HG03097 (cell line): ENCODE data around the gene MAP3K20.
A peak's percentile ranks its signal among the peaks of the same experiment; 100 is the strongest.
"Not testable (repeated sequence)": the region's sequence is repeated elsewhere in the genome, so short reads cannot be mapped to it uniquely, and the experiment has no call there.

Experiments
- ATAC-seq: cut with Tn5 transposase; IDR thresholded peaks from one replicate; pipeline ENCODE4 v1.9.1; 2021; ENCODE audit not compliant: unreplicated experiment, low FRiP score

MAP3K20 gene

DNA sequence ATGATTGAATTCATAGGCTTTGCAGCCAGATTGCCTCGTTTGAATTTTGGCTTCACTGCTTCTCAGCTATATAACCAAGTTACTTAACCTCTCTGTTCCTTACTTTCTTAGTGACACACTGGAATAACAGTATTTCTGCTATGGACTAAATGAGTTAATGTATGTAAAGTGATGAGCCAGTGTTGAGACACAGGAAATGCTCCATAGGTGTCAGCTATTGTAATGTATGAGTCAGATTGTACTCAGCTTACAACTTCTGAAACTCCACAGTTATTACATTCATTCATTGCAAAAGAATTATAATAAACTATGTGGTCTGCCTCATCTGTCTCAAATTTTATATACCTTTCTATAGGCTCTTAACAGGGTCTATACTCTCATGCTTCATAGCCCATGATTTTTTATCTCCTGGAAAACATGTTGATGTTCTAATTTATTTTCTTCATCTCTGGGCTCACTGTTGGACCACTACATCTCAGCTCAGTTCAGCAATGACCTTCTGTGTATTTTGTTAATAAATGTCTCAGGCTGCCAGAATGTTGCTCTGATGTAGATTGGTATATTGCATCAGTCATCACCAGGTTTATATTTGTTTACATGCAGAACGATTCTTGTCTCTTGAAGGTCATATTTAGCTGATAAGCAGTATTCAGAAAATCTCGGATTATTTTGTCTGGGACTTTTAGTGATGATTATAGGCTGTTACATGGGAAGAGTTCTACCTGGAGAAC is 76.2 kb downstream of the MAP3K20 start:
- peak; percentile 58 for ATAC-seq

- ATAC-seq, result no peak
Observed at GRCh38 chr2:173153301-173153885, 77.7 kb downstream of the MAP3K20 start.

DNA sequence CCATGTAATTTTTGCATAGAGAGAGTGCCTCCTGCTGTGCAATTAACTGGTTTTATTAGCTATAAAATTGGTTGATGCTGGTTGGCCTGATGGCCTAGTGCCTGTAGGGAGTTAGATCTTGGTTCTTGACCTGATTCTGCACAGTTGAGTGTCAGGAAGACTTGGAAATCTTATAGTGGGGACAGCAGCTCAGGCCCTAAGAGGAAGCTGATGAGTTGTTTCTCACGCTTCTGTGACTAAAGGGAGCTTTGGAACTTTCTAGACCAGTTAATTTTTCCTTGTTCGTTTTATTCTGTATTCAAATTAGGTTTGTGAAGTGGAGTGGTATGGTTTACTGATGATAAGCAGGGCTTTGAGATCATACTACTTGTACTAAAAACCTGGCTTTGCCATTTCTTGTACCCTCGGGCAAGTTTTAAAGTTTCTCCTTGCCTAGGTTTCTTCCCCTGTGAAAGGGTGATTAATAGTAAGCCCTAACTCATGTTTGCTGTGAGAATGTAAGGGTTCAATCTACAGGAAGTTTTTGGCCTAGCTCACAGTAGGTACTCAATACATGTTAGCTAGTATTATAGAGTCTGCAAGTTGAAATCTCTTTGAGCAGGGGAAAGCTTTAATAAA is 82.1 kb downstream of the MAP3K20 start:
- no peak for ATAC-seq

- ATAC-seq, result no peak
Observed at GRCh38 chr2:173159791-173160463, 84.3 kb downstream of the MAP3K20 start.

DNA sequence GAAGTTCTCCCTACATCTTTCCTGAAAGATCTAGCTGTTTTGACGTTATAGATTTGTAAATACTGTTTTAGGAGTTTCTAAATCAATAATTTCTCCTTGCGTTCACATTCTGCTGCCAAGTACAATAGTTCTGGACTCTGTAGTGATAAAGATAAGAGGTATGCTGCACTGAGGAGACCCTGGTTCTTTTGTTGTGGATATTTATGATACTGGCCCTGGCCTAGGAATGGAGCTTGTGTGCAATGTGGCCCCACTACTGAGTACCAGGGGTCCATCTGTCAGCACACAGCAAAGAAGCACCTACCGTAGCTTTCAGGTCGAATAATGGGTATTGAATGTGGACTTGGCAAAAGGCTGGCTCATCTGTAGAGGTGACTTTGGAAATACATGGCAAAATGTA is 85.0 kb downstream of the MAP3K20 start:
- no peak for ATAC-seq

DNA sequence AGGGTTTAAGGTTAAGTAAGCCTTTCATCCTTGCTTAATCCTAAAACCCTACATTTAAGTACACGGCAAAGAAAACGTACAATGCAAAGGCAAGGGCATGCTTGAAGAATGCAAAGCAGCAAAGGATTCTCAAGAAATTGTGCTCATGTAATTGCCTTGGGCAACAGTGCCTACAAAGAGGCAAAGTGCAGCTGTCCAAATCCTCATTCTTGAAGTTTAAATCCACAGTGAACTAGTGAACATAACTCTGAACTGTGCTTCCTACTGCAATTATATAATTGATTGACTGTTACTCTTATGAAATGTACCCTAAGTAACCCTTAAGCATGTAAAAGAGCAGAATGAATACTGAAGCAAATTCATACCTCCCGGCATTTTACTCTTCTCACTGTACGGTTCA is 85.4 kb downstream of the MAP3K20 start:
- ATAC-seq, result no peak

GRCh38 chr2:173161507-173161906 is 85.9 kb downstream of the MAP3K20 start:
- ATAC-seq, result no peak

DNA sequence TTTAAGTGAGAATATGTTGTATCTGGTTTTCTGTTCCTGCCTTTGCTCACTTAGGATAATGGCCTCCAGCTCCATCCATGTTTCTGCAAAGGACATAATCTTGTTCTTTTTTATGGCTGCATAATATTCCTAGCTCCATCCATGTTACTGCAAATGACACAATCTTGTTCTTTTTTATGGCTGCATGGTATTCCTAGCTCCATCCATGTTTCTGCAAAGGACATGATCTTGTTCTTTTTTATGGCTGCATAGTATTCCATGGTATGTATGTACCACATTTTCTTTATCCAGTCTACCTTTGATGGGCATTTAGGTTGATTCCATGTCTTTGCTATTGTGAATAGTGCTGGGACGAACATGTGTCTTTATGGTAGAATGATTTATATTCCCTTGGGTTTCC is 87.7 kb downstream of the MAP3K20 start:
- ATAC-seq, result not testable (repeated sequence)

DNA sequence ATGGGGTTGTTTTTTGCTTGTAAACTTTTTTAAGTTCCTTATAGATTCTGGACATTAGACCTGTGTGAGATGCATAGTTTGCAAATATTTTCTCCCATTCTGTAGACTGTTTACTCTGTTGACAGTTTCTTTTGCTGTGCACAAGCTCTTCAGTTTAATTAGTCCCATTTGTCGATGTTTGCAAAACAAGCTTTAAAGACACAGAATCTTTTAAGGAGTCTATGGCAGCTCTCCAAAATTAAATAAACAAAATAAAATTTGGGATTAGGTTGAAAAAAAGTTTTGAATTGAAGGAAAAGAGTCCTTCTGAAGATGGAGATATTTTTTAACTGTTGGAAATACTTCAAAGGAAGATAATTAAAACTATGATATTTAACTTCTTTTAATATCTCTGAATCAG is 88.8 kb downstream of the MAP3K20 start:
- no peak for ATAC-seq

DNA sequence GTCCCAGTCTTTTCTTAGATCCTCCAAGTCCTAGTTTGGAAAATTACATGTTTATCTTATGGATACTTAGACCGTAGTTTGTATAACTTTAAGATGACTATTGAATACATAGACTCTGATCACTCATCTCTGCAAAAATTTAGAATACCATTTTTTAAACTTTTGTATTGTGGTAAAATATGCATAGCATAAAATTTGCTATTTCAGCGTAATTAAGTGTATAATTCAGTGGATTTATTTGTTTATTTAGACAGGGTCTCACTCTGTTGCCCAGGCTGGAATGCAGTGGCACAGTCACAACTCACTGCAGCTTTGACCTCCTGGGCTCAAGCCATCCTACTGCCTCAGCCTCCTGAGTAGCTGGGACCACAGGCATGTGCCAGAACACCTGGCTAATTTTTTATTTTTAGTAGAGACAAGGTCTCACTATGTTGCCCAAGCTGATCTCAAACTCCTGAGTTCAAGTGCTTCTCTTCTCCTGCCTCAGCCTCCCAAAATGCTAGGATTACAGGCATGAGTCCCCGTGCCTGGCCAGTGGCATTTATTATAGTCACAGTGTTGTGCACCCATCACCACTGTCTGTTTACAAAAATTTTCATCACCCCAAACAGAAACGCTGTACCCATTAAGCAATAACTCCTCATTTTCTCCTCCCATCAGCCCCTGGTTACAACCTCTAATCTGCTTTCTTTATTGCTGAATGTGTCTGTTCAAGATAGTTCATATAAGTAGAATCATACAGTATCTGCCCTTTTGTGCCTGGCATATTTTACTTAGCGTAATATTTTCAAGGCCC is 90.0 kb downstream of the MAP3K20 start:
- ATAC-seq, result no peak

DNA sequence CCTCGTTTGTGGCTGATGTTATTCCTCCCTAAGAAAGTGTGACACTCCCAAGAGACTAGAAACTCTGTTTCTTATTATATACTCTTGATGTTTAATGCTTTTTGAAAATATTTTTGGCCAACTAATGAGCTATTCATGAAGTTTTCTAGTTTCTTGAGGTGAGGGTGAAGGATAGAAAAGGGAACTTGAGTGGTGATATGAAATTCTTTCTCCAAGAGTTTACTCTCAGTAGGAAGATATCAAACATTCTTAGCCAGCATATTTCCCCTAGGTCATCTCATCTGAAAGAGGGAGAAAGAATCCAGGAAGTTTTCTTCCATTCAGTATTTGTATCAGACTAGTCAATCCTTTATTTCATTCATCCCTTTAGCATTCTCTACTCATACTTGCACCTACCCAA is 95.7 kb downstream of the MAP3K20 start:
- no peak for ATAC-seq

DNA sequence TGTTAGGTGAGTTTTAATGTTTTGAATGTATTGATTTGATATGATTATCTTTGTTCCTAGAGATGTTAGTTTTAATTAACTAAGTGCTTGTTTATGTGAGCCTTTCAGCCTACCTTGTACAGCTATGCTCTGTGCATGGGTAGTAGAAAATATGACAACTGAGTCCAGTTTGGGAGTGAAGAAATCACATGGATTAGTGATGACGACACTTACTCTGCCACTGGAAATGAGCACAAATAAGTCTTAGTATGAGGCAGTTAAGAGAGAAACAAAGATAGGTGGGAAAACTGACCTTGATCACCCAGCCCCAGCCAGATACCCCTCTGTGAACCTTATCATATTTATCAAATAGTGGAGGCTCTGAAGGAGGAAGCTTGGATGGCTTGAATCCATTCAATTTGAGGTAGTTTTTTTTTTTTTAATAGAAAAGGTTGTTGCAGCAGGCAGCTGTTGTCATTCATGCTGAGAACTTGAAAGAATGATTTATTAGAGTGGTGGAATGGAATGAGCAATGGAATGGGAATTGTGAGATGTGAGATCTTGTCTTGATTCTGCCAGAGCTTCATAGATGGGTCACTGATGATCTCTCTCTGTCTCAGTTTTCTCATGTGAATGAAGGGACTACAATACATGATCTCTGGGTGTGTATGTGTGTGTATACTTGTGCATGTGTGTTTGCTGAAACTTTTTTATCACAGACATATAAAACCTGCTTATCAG is 96.4 kb downstream of the MAP3K20 start:
- no peak for ATAC-seq

- ATAC-seq, result not testable (repeated sequence)
Observed at GRCh38 chr2:173174339-173174738, 98.7 kb downstream of the MAP3K20 start.

DNA sequence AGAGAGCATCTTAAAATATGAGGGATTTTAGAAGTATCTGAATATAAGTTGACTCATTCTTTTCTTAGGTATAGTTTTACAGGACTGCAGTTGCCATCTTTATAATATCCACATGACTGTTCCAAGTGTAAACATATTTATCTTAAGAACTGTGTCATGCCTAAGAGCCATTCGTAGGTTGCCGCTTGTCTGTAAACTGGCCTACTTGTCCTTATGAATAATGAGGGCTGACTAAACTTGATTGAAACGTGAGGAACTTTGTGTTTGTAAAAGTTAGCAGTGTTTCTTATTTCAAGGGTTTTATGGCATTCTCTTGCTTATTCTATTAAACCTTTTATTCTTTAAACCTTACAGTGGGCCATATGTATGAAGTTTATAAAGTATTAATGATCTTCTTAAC is 99.6 kb downstream of the MAP3K20 start:
- ATAC-seq, result no peak

DNA sequence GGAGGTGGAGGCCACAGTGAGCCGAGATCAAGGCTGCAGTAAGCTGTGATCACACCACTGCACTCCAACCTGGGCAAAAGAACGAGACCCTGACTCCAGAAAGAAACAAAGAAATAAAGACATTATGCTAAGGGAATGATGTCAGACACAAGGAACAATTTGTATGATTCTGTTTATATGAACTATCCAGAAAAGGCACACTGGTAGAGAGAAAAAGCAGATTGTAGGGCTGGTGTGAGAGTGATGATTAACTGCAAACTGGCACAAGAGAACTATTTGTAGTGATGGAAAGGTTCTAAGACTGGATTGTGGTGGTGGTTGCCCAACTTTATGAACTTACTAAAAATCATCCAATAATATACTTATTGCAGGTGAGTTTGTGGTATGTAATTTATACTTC is 106.3 kb downstream of the MAP3K20 start:
- no peak for ATAC-seq

- ATAC-seq, result no peak
Observed at GRCh38 chr2:173184031-173185004, 108.7 kb downstream of the MAP3K20 start.

DNA sequence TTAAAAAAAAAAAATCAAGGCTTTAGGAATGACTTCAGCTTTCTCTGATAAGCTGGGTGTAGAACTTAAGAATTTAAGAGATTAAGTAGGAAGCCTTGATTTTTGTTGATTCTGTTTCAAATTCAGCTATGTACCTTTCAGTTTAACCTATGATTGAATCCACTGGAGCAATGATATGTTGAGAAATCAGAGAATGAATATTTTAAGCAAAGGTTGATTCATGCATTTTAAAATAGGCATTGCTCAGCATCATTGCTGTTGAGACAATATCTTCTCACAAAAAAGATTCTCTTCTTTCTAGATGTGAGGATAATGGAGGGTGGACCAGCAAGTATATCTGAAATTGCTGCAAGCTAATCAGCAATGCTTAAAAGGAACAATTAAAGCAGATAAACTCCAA is 109.8 kb downstream of the MAP3K20 start:
- no peak for ATAC-seq

DNA sequence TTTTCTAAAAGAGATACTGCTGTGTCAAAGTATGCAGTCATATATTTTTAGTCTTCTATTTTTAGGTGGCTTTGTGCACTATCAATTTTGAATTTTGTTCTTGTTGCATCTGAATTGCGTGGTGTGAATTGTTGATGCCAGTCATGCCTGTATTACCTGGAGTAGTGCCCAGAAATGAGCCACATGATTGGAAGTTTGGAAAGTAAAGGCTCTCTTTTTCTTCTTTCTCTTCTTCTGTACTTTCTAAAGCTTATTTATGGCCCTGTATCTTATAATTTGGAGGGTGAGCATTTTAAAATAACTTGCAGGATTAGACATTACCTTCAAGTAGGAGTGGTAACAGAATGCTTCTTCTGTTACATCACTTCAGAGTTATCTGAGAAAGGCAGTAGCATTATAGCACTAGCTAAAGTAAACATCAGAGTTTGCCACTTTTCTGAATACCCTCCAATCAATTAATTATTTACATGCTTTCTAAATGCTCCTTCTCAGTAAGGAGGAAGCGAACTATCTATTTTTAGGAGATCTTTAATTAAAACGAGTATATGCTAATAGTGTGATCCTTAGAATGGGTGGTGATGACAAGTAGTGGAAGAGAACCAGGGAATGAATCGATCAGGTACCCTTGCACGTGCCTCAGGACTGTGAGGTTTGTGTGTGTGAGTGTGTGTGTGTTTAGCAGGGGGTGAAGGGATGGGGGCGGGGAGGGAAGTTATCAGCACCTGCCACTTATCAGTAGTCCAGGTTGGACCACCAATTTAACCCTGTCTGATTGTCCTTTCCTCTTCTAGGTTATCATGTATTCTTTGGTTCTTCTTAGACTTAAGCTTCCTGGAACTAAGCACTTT is 112.5 kb downstream of the MAP3K20 start:
- no peak for ATAC-seq
